Stimulated activated CD8-positive, alpha-beta memory T cell treated with anti-CD3 and anti-CD28 coated beads, Interleukin-2, amount 100 ng/mL, for 48 hours (primary cell): ENCODE data around the gene TMPRSS7.

Experiments used
- DNase-seq, 2 donors: peaks; one replicate each; pipeline ENCODE4 v3.0.0-alpha.2; 2020; ENCODE audit warnings: low read depth in 2 of 2

Gene TMPRSS7

DNA sequence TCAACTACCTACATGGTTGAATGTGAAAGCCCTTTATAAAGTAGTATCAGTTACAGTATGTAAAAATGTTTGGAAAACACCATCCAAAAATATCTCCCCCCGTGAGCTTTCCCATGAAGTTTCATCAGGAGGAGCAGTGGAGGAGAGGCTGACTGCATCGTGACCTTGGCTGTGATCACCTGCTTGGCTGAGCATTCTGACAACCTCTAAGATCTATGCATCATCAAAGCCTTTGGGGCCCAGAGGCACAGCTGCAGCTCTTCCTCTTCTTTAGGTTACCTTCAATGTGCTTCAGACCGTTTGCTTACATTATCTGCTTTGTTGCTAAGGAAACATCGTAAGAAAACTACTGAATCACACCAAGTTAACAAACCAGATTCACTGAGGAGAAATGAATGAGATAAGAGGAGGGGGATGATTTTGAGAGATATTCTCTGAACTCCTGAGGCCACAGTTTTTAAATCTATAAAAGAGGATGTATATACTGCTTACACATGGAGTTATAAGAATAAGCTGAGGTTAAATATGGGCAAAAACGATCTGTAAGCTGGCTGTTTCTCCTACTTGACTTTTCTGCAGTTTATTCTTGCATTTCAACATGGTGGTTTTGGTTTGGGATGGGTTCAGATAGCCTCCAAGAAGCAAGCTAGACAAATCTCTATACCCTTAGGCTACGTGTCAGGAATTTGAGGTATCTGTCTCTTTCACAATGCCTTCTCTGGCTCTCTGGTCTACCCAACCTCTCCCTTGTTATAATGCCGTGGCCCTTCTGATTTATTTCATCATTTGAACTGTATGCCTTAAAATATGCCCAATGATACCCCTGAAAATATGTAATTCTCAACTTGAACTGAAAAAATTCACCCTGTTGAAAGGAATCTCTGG, 94.5 kb downstream of the TMPRSS7 start:
- peak; percentile 9 to 14 for DNase-seq

GRCh38 chr3:112129925-112130637, 95.5 kb downstream of the TMPRSS7 start:
- DNase-seq = no peak

DNA sequence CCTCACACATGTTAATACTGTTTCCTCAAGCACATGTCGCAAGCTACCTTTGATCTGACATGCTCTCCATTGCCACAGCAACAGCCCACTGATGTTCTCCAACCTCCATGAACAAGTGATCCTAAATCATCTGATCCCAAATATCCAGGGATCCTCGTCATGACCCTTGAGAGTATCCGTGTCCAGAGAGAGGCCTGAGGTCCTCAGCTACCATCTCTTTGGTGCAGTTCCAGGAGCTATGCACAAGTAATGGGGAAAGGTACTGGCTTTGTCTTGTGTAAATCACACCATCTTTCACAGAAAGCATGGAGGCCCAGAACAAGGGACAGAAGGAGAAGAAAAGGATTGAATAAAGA, 96.1 kb downstream of the TMPRSS7 start:
- no peak for DNase-seq
